WTC11 (cell line): ENCODE measurements around the gene AOAH.

ENCODE experiments used
- TP53 ChIP-seq: sonication (generic); formaldehyde crosslinking; IDR thresholded peaks from 2 replicates; pipeline ENCODE4 v1.8.1; 2023; ENCODE audit warnings: mild to moderate bottlenecking, missing genetic modification reagents
- TF ChIP-seq, protein P1 (sequence below): fragments of 200-600 bp; IDR thresholded peaks from 2 replicates; pipeline ENCODE4 v1.8.0; 2022; ENCODE audit warnings: antibody characterized with exemption

DNA sequence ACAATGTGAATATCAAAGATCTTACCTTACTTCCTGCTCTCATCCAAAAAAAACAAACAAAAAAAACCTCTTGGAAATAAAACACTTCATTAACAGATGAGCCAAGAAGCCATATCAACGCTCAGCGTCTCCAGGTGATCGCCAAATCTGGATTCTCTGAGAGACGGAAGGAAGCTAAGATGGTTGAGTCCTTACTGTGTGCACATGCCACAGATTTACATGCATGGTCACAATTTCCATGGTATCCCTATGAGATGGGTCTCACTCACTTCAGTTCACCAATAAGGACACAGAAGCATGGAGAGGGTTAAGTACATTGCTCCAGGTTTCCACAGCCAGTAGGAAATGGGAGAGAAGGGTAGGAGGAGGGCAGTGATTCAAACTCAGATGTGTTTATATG is 1.0 kb downstream of the AOAH start:
- TF ChIP-seq, protein P1, sequence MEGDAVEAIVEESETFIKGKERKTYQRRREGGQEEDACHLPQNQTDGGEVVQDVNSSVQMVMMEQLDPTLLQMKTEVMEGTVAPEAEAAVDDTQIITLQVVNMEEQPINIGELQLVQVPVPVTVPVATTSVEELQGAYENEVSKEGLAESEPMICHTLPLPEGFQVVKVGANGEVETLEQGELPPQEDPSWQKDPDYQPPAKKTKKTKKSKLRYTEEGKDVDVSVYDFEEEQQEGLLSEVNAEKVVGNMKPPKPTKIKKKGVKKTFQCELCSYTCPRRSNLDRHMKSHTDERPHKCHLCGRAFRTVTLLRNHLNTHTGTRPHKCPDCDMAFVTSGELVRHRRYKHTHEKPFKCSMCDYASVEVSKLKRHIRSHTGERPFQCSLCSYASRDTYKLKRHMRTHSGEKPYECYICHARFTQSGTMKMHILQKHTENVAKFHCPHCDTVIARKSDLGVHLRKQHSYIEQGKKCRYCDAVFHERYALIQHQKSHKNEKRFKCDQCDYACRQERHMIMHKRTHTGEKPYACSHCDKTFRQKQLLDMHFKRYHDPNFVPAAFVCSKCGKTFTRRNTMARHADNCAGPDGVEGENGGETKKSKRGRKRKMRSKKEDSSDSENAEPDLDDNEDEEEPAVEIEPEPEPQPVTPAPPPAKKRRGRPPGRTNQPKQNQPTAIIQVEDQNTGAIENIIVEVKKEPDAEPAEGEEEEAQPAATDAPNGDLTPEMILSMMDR: no peak
- TF ChIP-seq TP53: no peak
